ENCODE data around the gene HBZ. TPM values are rescaled to one million over a fixed set of nuclear protein-coding genes. Genes with fewer than 3 reads are reported as not detected.
"Not testable (repeated sequence)": the region's sequence is repeated elsewhere in the genome, so short reads cannot be mapped to it uniquely, and the experiment has no call there.

HBZ gene
- total and polyA plus RNA-seq, 2 of the 8 experiments (the other 6 are each of a cell fraction or from before 2014, with no cell fraction given), result 0.12 TPM; not detected in 1

- H4K91ac ChIP-seq (replicated peaks; ENCODE audit: insufficient read length, low read length); H2BK15ac ChIP-seq (ENCODE audit: low read length); H2BK12ac ChIP-seq (ENCODE audit: low read depth, low read length); H3K23ac ChIP-seq (ENCODE audit: insufficient read length); H2AFZ ChIP-seq (ENCODE audit: low read length); H2AK5ac ChIP-seq (ENCODE audit: low read depth, low read length); CTCF ChIA-PET (ENCODE audit: partially characterized antibody); H4K20me1 ChIP-seq (replicated peaks in 1 of 2; ENCODE audit: control insufficient read depth in 1 of 2, insufficient read depth in 2 of 2, low read length in 2 of 2); DNase-seq (ENCODE audit: low read depth in 1 of 2, low spot score in 2 of 2); H3K56ac ChIP-seq (replicated peaks; ENCODE audit: insufficient read length, low read depth, low read length); H4K8ac ChIP-seq (ENCODE audit: extremely low read depth, insufficient read depth, low read length); H3K9me3 ChIP-seq (ENCODE audit: insufficient read depth in 2 of 2, low read depth in 1 of 2, low read length in 1 of 2); H2BK5ac ChIP-seq (ENCODE audit: low read depth, low read length); H2BK20ac ChIP-seq (ENCODE audit: low read length); H3K79me2 ChIP-seq (ENCODE audit: control insufficient read depth in 1 of 2, insufficient read depth in 2 of 2, low read length in 2 of 2); H3K27ac ChIP-seq (ENCODE audit: low read depth, low read length); H3K23me2 ChIP-seq (ENCODE audit: low read depth, low read length); H3K9ac ChIP-seq (replicated peaks in 1 of 4; ENCODE audit: extremely low read depth in 1 of 4, low read depth in 3 of 4, low read length in 3 of 4); H3K4me2 ChIP-seq (ENCODE audit: insufficient read depth in 1 of 2, low read depth in 2 of 2, low read length in 2 of 2); POLR2A ChIA-PET (ENCODE audit: partially characterized antibody); H3K18ac ChIP-seq (ENCODE audit: extremely low read depth, low read length); H2BK120ac ChIP-seq (replicated peaks; ENCODE audit: low read depth, low read length); H3K14ac ChIP-seq (ENCODE audit: insufficient read length); FAIRE-seq; H3K79me1 ChIP-seq (ENCODE audit: low read depth, low read length); H3K4ac ChIP-seq (replicated peaks; ENCODE audit: insufficient read length, low read depth, low read length); H4K5ac ChIP-seq (ENCODE audit: insufficient read length, low read depth, low read length); H3K36me3 ChIP-seq (ENCODE audit: control insufficient read depth in 2 of 4, insufficient read depth in 4 of 4, low read length in 3 of 4); H3K4me3 ChIP-seq (ENCODE audit: extremely low read depth in 1 of 4, insufficient read depth in 2 of 4, low read depth in 3 of 4, low read length in 4 of 4): not testable (repeated sequence)
- no CpG with 5 or more reads among the region's 3 CpGs for WGBS, 2 experiments (ENCODE audit: extremely low coverage in 1 of 2, insufficient coverage in 1 of 2, insufficient read length in 1 of 2, insufficient replicate concordance in 2 of 2, low coverage in 1 of 2, low lambda C conversion rate in 2 of 2, missing lambda C conversion rate in 1 of 2)
- peaks cover 0 to 18% (median 13%) of the 10 kb centered on the region in 4 experiments; a peak in 6 of 7 replicates for H3K4me1 ChIP-seq (replicated peaks in 1 of 4; ENCODE audit: control insufficient read depth in 3 of 4, insufficient read depth in 4 of 4, low read length in 3 of 4)
- peaks cover 29 to 46% (median 46%) of the 10 kb centered on the region in 4 experiments for H3K27me3 ChIP-seq (replicated peaks in 1 of 4; ENCODE audit: control insufficient read depth in 3 of 4, extremely low read depth in 1 of 4, insufficient read depth in 3 of 4, low read length in 3 of 4)
These were observed 11.3 kb downstream of the HBZ start for GRCh38 chr16:163696-164095.
